Liver (tissue), 9 donors: ENCODE data around the gene SLC7A6OS. TPM values are rescaled to one million over a fixed set of nuclear protein-coding genes. Genes with fewer than 3 reads are reported as not detected.

Source experiments
- DNase-seq: peaks from one replicate; pipeline ENCODE4 v3.0.0-alpha.2; 2017; ENCODE audit warnings: low spot score
- H3K27ac ChIP-seq, 2 donors: one replicate each; pipeline ENCODE4 v1.7.0; 2013; ENCODE audit warnings: inconsistent platforms in 2 of 2, low read length in 2 of 2, control low read depth in 1 of 2, low read depth in 1 of 2, mild to moderate bottlenecking in 1 of 2
- H3K27me3 ChIP-seq, 4 donors: one replicate each; pipeline versions ENCODE4 v1.6.1 to v1.7.0; 2013; ENCODE audit warnings: low read length in 3 of 4, inconsistent platforms in 1 of 4, mild to moderate bottlenecking in 1 of 4, moderate library complexity in 1 of 4; ENCODE audit not compliant: control insufficient read depth in 4 of 4, insufficient read depth in 4 of 4
- H3K36me3 ChIP-seq, 4 donors: one replicate each; pipeline versions ENCODE4 v1.6.1 to v1.7.0; 2013; ENCODE audit warnings: low read length in 3 of 4, mild to moderate bottlenecking in 3 of 4, low read depth in 1 of 4, moderate library complexity in 1 of 4; ENCODE audit not compliant: control insufficient read depth in 4 of 4, insufficient read depth in 3 of 4
- H3K4me1 ChIP-seq, 4 donors: one replicate each; pipeline versions ENCODE4 v1.6.1 to v1.7.0; 2013; ENCODE audit warnings: low read length in 3 of 4, mild to moderate bottlenecking in 3 of 4, moderate library complexity in 1 of 4; ENCODE audit not compliant: control insufficient read depth in 4 of 4, insufficient read depth in 4 of 4
- H3K4me3 ChIP-seq, 3 donors: one replicate each; pipeline versions ENCODE4 v1.6.1 to v1.7.0; 2013; ENCODE audit warnings: low read length in 3 of 3, control low read depth in 1 of 3, low read depth in 1 of 3, mild to moderate bottlenecking in 1 of 3
- H3K9ac ChIP-seq, 2 donors: one replicate each; pipeline ENCODE4 v1.7.0; 2013; ENCODE audit warnings: low read length in 2 of 2, mild to moderate bottlenecking in 2 of 2, moderate library complexity in 2 of 2, control low read depth in 1 of 2, low read depth in 1 of 2
- H3K9me3 ChIP-seq, 4 donors: one replicate each; pipeline versions ENCODE4 v1.6.1 to v1.7.0; 2013; ENCODE audit warnings: low read length in 3 of 4; ENCODE audit not compliant: control insufficient read depth in 4 of 4
- ATF3 ChIP-seq: IDR thresholded peaks from 2 replicates; pipeline ENCODE4 v1.6.1; 2016; ENCODE audit warnings: antibody characterized with exemption
- CTCF ChIP-seq: fragments of 150-350 bp; IDR thresholded peaks from 2 replicates; pipeline ENCODE4 v1.5.1; 2017; ENCODE audit warnings: improper control_type of control experiment, low read depth, low read length; ENCODE audit not compliant: missing input control
- EGR1 ChIP-seq, 2 donors: IDR thresholded peaks; 2 replicates each; pipeline ENCODE4 v1.6.1; 2016 to 2018; ENCODE audit warnings: antibody characterized with exemption in 2 of 2, low read depth in 2 of 2
- FOXA1 ChIP-seq: IDR thresholded peaks from 2 replicates; pipeline ENCODE4 v1.6.1; 2016; ENCODE audit warnings: antibody characterized with exemption
- FOXA2 ChIP-seq: IDR thresholded peaks from 2 replicates; pipeline ENCODE4 v1.6.1; 2016; ENCODE audit warnings: antibody characterized with exemption
- GABPA ChIP-seq, 2 donors: IDR thresholded peaks in 1 of 2; conservative IDR thresholded peaks in 1 of 2; 2 replicates each; pipeline ENCODE4 v1.6.1; 2016; ENCODE audit warnings: antibody characterized with exemption in 2 of 2, mild to moderate bottlenecking in 1 of 2, moderate library complexity in 1 of 2
- HNF4A ChIP-seq, 2 donors: conservative IDR thresholded peaks; 2 replicates each; pipeline ENCODE4 v1.6.1; 2016; ENCODE audit warnings: antibody characterized with exemption in 2 of 2, mild to moderate bottlenecking in 2 of 2
- JUND ChIP-seq, 2 donors: IDR thresholded peaks; 2 replicates each; pipeline ENCODE4 v1.6.1; 2016; ENCODE audit warnings: antibody characterized with exemption in 2 of 2
- NR2F2 ChIP-seq: IDR thresholded peaks from 2 replicates; pipeline ENCODE4 v1.6.1; 2016; ENCODE audit warnings: antibody characterized with exemption
- RAD21 ChIP-seq, 2 donors: IDR thresholded peaks; 2 replicates each; pipeline ENCODE4 v1.6.1; 2016; ENCODE audit warnings: antibody characterized with exemption in 2 of 2, mild to moderate bottlenecking in 2 of 2
- REST ChIP-seq: IDR thresholded peaks from 2 replicates; pipeline ENCODE4 v1.6.1; 2016; ENCODE audit warnings: antibody characterized with exemption, mild to moderate bottlenecking
- RXRA ChIP-seq, 2 donors: IDR thresholded peaks; 2 replicates each; pipeline ENCODE4 v1.6.1; 2017 to 2018; ENCODE audit warnings: antibody characterized with exemption in 2 of 2, mild to moderate bottlenecking in 1 of 2
- SP1 ChIP-seq: IDR thresholded peaks from 2 replicates; pipeline ENCODE4 v1.6.1; 2018; ENCODE audit warnings: antibody characterized with exemption, mild to moderate bottlenecking
- TAF1 ChIP-seq: conservative IDR thresholded peaks from 2 replicates; pipeline ENCODE4 v1.6.1; 2016; ENCODE audit warnings: antibody characterized with exemption, mild to moderate bottlenecking
- YY1 ChIP-seq: IDR thresholded peaks from 2 replicates; pipeline ENCODE4 v1.6.1; 2016; ENCODE audit warnings: antibody characterized with exemption, mild to moderate bottlenecking
- ZBTB33 ChIP-seq: IDR thresholded peaks from 2 replicates; pipeline ENCODE4 v1.6.1; 2016; ENCODE audit warnings: antibody characterized with exemption
- WGBS: extraction: QIAGEN DNeasy Blood & Tissue Kit; methylation state at CpG from one replicate; pipeline ENCODE4 v1.1.7; 2013; 5-methylcytosine and 5-hydroxymethylcytosine counted together
- polyA plus RNA-seq, 2 donors: library from polyadenylated mRNA; stranded (reverse) in 1 of 2; unstranded in 1 of 2; fragments of 200-250 nt in 1 of 2; fragments of >200 nt in 1 of 2; fragmentation: Nextera tagmentation in 1 of 2; extraction: Ambion mirVana in 1 of 2; gene quantifications; one replicate each; pipeline versions ENCODE4 v1.2.1 to v1.2.3, GENCODE V29; 2013 to 2015
- total RNA-seq, 2 donors: library from RNA; depleted of rRNA; stranded (reverse); fragments of >200 nt; gene quantifications; one replicate each; pipeline ENCODE4 v1.2.3, GENCODE V29; 2014
- TF ChIP-seq, protein P1 (sequence below): IDR thresholded peaks from 2 replicates; pipeline ENCODE4 v1.6.1; 2016; ENCODE audit warnings: antibody characterized with exemption
- donor health status: healthy.
- donor health status: healthy.
- donor health status: healthy.
- donor health status: healthy.
- donor health status: healthy.

SLC7A6OS gene
- total and polyA plus RNA-seq, 4 donors = 2.6 to 8.3 (median 5.5) TPM

GRCh38 chr16:68349838-68350410, 39.2 kb upstream of the SLC7A6OS start (continued):
- TF ChIP-seq REST = no peak

DNA sequence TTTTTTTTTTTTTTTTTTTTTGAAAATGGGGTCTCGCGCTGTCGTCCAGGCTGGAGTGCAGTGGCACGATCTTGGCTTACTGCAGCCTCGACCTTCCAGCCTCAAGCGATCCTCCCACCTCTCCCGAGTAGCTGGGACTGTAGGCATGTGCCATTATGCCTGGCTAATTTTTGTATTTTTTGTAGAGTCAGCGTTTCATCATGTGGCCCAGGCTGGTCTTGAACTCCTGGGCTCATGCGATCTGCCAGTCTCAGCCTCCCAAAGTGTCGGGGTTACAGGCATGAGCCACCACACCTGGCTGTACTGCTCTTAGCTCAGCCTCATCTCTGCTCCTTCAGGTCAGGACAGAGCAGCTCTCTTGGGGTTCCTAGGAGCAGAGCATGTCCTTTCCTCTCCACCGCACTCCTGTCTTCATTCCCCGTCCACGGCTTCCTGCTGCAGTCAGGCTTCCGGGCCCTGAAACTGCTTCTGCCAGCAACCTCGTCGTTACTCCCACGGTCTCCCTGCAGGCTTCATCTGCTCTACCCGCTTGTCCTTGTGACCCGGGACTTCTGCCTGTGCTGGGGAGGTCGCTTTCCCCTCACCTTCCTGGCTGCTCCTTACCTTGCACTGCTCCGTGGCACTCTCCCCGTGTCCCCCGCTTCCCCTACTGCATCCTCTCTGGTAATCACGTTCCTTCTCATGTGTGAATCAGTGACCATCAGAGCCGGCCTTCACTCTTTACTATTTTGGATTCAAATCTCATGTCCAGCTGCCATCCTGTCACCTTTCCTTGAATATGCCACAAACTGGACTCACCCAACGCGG, 38.1 kb upstream of the SLC7A6OS start:
- no peak overlapping the region for H3K9ac ChIP-seq
- peaks cover 8 to 65% (median 30%) of the 10 kb centered on the region in 4 donors for H3K36me3 ChIP-seq

More for the DNA sequence above, 38.1 kb upstream of the SLC7A6OS start:
- H3K9me3 ChIP-seq = no peaks in the 10 kb centered on the region
- H3K27me3 ChIP-seq = no peaks in the 10 kb centered on the region
- TF ChIP-seq HNF4A (conservative IDR thresholded peaks at IDR 0.05) (no peak), CTCF (no peak), YY1 (no peak), RXRA (IDR thresholded peaks at IDR 0.05) (no peak), NR2F2 (no peak), RAD21 (IDR thresholded peaks at IDR 0.05) (no peak), FOXA1 (no peak), GABPA (IDR thresholded peaks at IDR 0.05 in 1 of 2, conservative IDR thresholded peaks at IDR 0.05 in 1 of 2) (no peak), JUND (IDR thresholded peaks at IDR 0.05) (no peak), ZBTB33 (no peak), FOXA2 (no peak), EGR1 (IDR thresholded peaks at IDR 0.05; ENCODE audit: low read depth in 2 of 2) (no peak), ATF3 (no peak), REST (no peak), TAF1 (no peak), SP1 (no peak)
- TF ChIP-seq, protein P1, sequence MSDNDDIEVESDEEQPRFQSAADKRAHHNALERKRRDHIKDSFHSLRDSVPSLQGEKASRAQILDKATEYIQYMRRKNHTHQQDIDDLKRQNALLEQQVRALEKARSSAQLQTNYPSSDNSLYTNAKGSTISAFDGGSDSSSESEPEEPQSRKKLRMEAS = no peak
- H3K4me1 ChIP-seq = peaks cover 2 to 20% (median 17%) of the 10 kb centered on the region in 4 donors
- WGBS = 95% methylated on average over 27 of the region's 27 CpGs
- DNase-seq = no peak
- no peak overlapping the region for H3K27ac ChIP-seq
- no peak overlapping the region for H3K4me3 ChIP-seq
